HepG2 (cell line): Measurements from ENCODE around the gene NELFB. TPM values are rescaled to one million over a fixed set of nuclear protein-coding genes. Genes with fewer than 3 reads are reported as not detected.

Experiments used
- CAMTA2 ChIP-seq: sonication (generic); formaldehyde crosslinking; IDR thresholded peaks from 2 replicates; pipeline ENCODE4 v1.4.0; 2020; ENCODE audit warnings: mild to moderate bottlenecking, missing genetic modification reagents, borderline replicate concordance
- ELF3 ChIP-seq: IDR thresholded peaks from 2 replicates; pipeline ENCODE4 v1.6.1; 2016; ENCODE audit warnings: missing genetic modification reagents, missing compliant biosample characterization
- HNRNPL ChIP-seq: fragments of 200-400 bp; formaldehyde crosslinking; IDR thresholded peaks from 2 replicates; pipeline ENCODE4 v1.6.1; 2017; ENCODE audit warnings: mild to moderate bottlenecking, low read depth, low read length
- HOXA9 ChIP-seq: sonication (generic); formaldehyde crosslinking; IDR thresholded peaks from 2 replicates; pipeline ENCODE4 v1.8.1; 2022; ENCODE audit warnings: missing genetic modification reagents, mild to moderate bottlenecking, moderate library complexity, borderline replicate concordance
- KLF11 ChIP-seq: IDR thresholded peaks from 2 replicates; pipeline ENCODE4 v1.6.1; 2016; ENCODE audit warnings: missing compliant biosample characterization
- MAFG ChIP-seq: sonication (generic); formaldehyde crosslinking; IDR thresholded peaks from 2 replicates; pipeline ENCODE4 v1.5.1; 2020; ENCODE audit warnings: mild to moderate bottlenecking, missing genetic modification reagents
- MED8 ChIP-seq: sonication (generic); formaldehyde crosslinking; IDR thresholded peaks from 2 replicates; pipeline ENCODE4 v1.8.1; 2023; ENCODE audit warnings: mild to moderate bottlenecking, missing genetic modification reagents; ENCODE audit not compliant: insufficient replicate concordance
- NFYB ChIP-seq: sonication (generic); formaldehyde crosslinking; IDR thresholded peaks from 2 replicates; pipeline ENCODE4 v1.4.0; 2020; ENCODE audit warnings: missing genetic modification reagents
- NR2F1 ChIP-seq, 2 experiments: fragments of 450-650 bp in 1 of 2; formaldehyde crosslinking in 1 of 2; IDR thresholded peaks; 2 replicates each; pipeline versions ENCODE4 v1.5.0 to v1.6.1; 2016 to 2020; ENCODE audit warnings: mild to moderate bottlenecking in 1 of 2, missing compliant biosample characterization in 1 of 2, missing genetic modification reagents in 1 of 2, moderate library complexity in 1 of 2
- POLR2G ChIP-seq: fragments of 200-400 bp; formaldehyde crosslinking; IDR thresholded peaks from 2 replicates; pipeline ENCODE4 v1.6.1; 2018; ENCODE audit warnings: mild to moderate bottlenecking, low read depth, low read length, moderate library complexity
- RARA ChIP-seq: IDR thresholded peaks from 2 replicates; pipeline ENCODE4 v1.6.1; 2016; ENCODE audit warnings: missing genetic modification reagents, missing compliant biosample characterization
- TGIF2 ChIP-seq: IDR thresholded peaks from 2 replicates; pipeline ENCODE4 v1.6.1; 2016; ENCODE audit warnings: control low read depth, missing compliant biosample characterization
- YEATS2 ChIP-seq: sonication (generic); formaldehyde crosslinking; IDR thresholded peaks from 2 replicates; pipeline ENCODE4 v1.4.0; 2020; ENCODE audit warnings: missing genetic modification reagents, borderline replicate concordance
- ZBTB1 ChIP-seq: sonication (generic); formaldehyde crosslinking; IDR thresholded peaks from 2 replicates; pipeline ENCODE4 v1.4.0; 2020; ENCODE audit warnings: missing genetic modification reagents, borderline replicate concordance
- ZFP41 ChIP-seq: sonication (generic); formaldehyde crosslinking; IDR thresholded peaks from 2 replicates; pipeline ENCODE4 v1.4.0; 2020; ENCODE audit warnings: mild to moderate bottlenecking, missing genetic modification reagents, borderline replicate concordance
- ZKSCAN8 ChIP-seq: IDR thresholded peaks from 2 replicates; pipeline ENCODE4 v1.6.1; 2016; ENCODE audit warnings: borderline replicate concordance, missing genetic modification reagents, missing compliant biosample characterization
- ZNF225 ChIP-seq: sonication (generic); formaldehyde crosslinking; IDR thresholded peaks from 2 replicates; pipeline ENCODE4 v1.4.0; 2020; ENCODE audit warnings: mild to moderate bottlenecking, missing genetic modification reagents
- ZNF687 ChIP-seq: sonication (generic); formaldehyde crosslinking; IDR thresholded peaks from 2 replicates; pipeline ENCODE4 v1.5.1; 2020; ENCODE audit warnings: mild to moderate bottlenecking, missing genetic modification reagents, moderate library complexity
- ZNF772 ChIP-seq: sonication (generic); formaldehyde crosslinking; IDR thresholded peaks from 2 replicates; pipeline ENCODE4 v1.5.0; 2020; ENCODE audit warnings: mild to moderate bottlenecking, missing genetic modification reagents
- ZNF891 ChIP-seq: sonication (generic); formaldehyde crosslinking; IDR thresholded peaks from 2 replicates; pipeline ENCODE4 v1.5.0; 2020; ENCODE audit warnings: mild to moderate bottlenecking, missing genetic modification reagents
- polyA plus RNA-seq, 8 experiments: library from polyadenylated mRNA; depleted of rRNA in 3 of 8; stranded (reverse) in 7 of 8; unstranded in 1 of 8; fragments of >200 nt; fragmentation: Illumina TruSeq in 4 of 8; extraction: Trizol in 4 of 8; gene quantifications; 2 replicates each; pipeline versions ENCODE4 v1.2.1 to v1.2.3, GENCODE V29; 2011 to 2016; ENCODE audit warnings: low read depth in 4 of 8, missing spikeins in 1 of 8, mixed read lengths in 1 of 8; ENCODE audit not compliant: insufficient read depth in 1 of 8
- total RNA-seq, 5 experiments: library from RNA; depleted of rRNA; stranded (reverse); fragments of >200 nt; fragmentation: Illumina TruSeq; extraction: Trizol; gene quantifications; 2 replicates each; pipeline ENCODE4 v1.2.3, GENCODE V29; 2016; ENCODE audit warnings: low read depth in 1 of 5
- TF ChIP-seq, protein P1 (sequence below): IDR thresholded peaks from 2 replicates; pipeline ENCODE4 v1.6.1; 2016; ENCODE audit warnings: mild to moderate bottlenecking
- TF ChIP-seq, protein P2 (sequence below): sonication (generic); formaldehyde crosslinking; IDR thresholded peaks from 2 replicates; pipeline ENCODE4 v1.4.0; 2020; ENCODE audit warnings: mild to moderate bottlenecking, low read depth, missing genetic modification reagents

Gene NELFB
- total and polyA plus RNA-seq, 2 of the 13 experiments (the other 11 are each of a cell fraction or from before 2014, with no cell fraction given), result 26.5 to 45.8 TPM

- TF ChIP-seq ZNF772 (CRISPR knock-in tag) (peak; percentile 48; the same call in 1 of the 2 replicates), HOXA9 (CRISPR knock-in tag) (no peak), KLF11 (no peak), RARA (CRISPR knock-in tag) (0 out of 2 replicates have a peak, but pooled peaks have one; percentile 5), TGIF2 (CRISPR knock-in tag) (no peak), ZBTB1 (CRISPR knock-in tag) (0 out of 2 replicates have a peak, but pooled peaks have one; percentile 34), CAMTA2 (0 out of 2 replicates have a peak, but pooled peaks have one; percentile 52), ZFP41 (CRISPR knock-in tag) (no peak), MED8 (CRISPR knock-in tag) (peak; percentile 52), MAFG (CRISPR knock-in tag) (no peak), YEATS2 (CRISPR knock-in tag) (no peak), HNRNPL (0 out of 2 replicates have a peak, but pooled peaks have one; percentile 35), ZNF225 (CRISPR knock-in tag) (0 out of 2 replicates have a peak, but pooled peaks have one; percentile 72), ELF3 (CRISPR knock-in tag) (no peak), ZNF891 (CRISPR knock-in tag) (no peak), NFYB (CRISPR knock-in tag) (0 out of 2 replicates have a peak, but pooled peaks have one; percentile 17), ZKSCAN8 (CRISPR knock-in tag) (no peak), POLR2G (no peak), ZNF687 (CRISPR knock-in tag) (peak; percentile 78; the same call in 1 of the 2 replicates), NR2F1 (CRISPR knock-in tag; IDR thresholded peaks at IDR 0.05) (no peak)
- TF ChIP-seq, protein P1, sequence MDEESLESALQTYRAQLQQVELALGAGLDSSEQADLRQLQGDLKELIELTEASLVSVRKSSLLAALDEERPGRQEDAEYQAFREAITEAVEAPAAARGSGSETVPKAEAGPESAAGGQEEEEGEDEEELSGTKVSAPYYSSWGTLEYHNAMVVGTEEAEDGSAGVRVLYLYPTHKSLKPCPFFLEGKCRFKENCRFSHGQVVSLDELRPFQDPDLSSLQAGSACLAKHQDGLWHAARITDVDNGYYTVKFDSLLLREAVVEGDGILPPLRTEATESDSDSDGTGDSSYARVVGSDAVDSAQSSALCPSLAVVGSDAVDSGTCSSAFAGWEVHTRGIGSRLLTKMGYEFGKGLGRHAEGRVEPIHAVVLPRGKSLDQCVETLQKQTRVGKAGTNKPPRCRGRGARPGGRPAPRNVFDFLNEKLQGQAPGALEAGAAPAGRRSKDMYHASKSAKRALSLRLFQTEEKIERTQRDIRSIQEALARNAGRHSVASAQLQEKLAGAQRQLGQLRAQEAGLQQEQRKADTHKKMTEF (CRISPR knock-in tag), result peak; percentile 44; the same call in 1 of the 2 replicates
- TF ChIP-seq, protein P2, sequence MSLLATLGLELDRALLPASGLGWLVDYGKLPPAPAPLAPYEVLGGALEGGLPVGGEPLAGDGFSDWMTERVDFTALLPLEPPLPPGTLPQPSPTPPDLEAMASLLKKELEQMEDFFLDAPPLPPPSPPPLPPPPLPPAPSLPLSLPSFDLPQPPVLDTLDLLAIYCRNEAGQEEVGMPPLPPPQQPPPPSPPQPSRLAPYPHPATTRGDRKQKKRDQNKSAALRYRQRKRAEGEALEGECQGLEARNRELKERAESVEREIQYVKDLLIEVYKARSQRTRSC (CRISPR knock-in tag), result no peak
Measured at GRCh38 chr9:137222190-137223077, 32.7 kb upstream of the NELFB start, which contains the start of gene RNF208 (continued).
